ENCODE data around the gene TTLL13.

The TTLL13 gene

GRCh38 chr15:90249203-90249863 lies at the start of gene TTLL13:
TTLL13 (plus strand) TSS chr15:90249556; CDS start chr15:90250631, 1,075 bp downstream.
- peak; percentile 65 for DNase-seq

DNA sequence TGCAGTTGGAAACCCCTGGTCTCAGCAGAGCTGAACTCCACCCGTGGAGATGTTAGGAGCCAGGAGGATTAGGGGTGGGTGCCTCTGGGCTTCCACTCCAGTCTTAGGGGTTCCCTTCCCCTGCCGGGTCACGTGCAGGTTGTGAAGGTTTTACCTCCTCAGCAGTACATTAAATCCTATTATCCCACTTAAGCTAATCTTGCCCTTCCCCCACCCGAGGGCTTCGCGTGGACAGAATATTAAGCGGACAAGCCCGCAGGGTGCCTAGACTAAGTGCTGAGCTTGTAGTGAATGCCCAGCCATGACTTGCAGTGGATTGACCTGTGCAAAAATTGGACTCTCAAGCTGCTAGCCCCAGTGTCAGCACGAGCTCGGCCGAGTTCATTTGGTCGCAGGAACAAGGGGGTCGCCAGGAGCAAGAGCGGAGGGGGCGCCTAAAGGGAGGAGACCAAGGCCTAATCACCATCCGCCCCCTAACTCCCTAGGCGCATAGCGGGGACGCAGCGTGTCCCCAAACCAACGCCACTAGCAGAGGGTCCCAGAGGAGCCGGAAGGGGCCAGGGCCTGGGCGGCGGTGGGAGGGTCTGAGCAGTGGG lies 48.7 kb upstream of the TTLL13 start:
- no peak for DNase-seq

GRCh38 chr15:90201130-90201943 lies 48.0 kb upstream of the TTLL13 start, which contains the start of gene SEMA4B:
SEMA4B (plus strand) TSS chr15:90201330; CDS start chr15:90201579, 249 bp downstream.
- DNase-seq: no peak

DNA sequence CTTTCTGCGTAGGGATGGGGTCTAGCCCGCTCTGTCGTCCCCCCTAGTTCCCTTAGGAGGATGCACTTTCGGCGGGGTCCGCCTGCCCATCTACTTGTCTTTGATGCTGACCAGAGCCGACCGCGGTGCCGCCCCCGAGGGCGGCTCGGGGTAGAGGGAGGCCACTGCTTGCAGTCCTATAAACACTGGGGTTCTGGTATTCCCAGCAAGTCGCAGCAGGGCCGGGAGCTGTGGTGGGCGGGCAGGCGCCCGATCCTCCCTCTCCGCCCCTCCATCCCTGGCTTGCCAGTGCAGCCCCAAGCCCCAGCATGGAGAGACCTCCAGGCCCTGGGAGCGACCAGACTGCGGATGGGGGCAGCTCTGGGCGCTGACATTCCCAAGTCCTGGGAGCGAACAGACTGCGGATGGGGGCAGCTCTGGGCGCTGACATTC lies 47.4 kb upstream of the TTLL13 start:
- no peak for DNase-seq

GRCh38 chr15:90202929-90203328 lies 46.4 kb upstream of the TTLL13 start:
- DNase-seq: no peak

GRCh38 chr15:90203473-90203872 lies 45.9 kb upstream of the TTLL13 start:
- no peak for DNase-seq

DNA sequence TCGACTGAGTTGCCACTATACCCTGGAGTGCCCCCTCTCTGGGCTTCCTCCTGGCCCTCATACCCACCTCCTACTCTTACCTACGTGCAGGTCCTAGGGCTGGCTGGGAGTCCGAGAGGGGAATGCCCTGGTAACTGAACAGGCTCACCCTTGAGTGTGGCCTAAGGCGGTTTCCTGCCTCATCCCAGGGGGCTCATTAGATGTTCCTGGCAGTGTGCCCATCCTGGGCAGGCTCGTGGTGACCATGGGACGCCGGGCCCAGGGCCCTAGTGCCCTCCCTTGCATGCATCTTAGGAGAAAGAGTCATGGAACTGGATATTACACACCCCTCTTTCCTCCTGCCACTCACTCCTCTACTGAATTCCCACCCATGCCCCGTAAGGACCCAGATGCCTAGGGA lies 45.4 kb upstream of the TTLL13 start:
- DNase-seq: no peak

GRCh38 chr15:90205050-90205848 lies 44.1 kb upstream of the TTLL13 start:
- no peak for DNase-seq

GRCh38 chr15:90205886-90206285 lies 43.5 kb upstream of the TTLL13 start:
- DNase-seq: no peak

GRCh38 chr15:90207252-90207651 lies 42.1 kb upstream of the TTLL13 start:
- DNase-seq: no peak

DNA sequence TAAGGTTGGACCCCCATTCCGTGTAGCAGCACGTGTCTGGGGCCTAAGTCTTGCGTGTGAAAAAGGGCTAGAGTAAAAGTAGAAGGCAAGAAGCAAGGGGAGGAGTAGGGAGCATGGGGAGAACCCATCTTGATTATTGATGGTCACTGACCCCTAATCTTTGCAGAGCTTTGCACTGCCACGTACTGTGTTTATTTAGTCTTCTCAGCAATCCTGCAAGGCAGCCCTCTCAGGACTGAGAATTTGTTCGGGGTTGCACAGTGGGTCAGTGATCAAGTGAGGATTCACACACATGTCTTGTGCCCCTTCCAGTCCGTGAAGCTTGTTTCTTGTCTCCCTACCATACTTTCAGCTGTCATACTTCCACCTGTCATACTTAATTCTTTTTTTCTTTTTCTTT lies 41.0 kb upstream of the TTLL13 start:
- DNase-seq: no peak

DNA sequence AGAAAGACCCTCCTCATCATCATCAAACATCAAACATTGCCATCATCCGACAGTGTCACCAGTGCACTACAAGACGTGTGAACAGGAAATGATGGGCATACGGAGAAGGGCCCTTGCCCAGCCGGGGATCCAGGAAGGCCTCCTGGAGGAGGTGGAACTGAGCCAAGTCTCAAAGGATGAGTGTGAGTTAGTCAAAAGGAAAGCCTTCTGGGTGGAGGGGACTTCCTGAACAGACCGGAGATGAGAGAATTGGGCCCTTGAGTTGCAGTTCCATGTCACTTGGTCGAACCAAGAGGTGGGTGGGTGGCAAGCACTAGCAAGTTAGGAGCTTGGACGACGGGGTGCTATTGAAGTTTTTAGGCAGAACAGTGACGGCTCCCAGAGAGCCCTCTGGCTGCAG lies 39.8 kb upstream of the TTLL13 start:
- no peak for DNase-seq

DNA sequence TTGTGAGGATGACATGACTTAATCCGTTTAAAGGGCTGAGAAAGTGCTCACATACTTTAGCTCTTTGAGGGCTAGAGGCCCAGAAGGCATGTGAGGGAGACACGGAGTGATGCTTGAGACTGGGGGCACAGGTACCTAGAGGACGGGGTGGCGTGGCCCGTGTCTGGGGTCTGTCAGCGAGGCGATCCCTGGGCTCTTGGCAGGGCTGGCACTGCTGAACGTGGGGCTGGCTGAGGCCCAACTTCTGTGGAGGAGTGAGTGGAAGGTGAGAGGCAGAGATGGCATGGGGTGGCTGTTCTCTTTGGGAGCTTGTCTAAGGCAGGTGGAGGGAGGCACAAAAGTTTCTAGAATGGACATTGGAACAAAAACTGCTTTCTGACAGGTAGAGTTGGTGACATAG lies 38.8 kb upstream of the TTLL13 start:
- no peak for DNase-seq

DNA sequence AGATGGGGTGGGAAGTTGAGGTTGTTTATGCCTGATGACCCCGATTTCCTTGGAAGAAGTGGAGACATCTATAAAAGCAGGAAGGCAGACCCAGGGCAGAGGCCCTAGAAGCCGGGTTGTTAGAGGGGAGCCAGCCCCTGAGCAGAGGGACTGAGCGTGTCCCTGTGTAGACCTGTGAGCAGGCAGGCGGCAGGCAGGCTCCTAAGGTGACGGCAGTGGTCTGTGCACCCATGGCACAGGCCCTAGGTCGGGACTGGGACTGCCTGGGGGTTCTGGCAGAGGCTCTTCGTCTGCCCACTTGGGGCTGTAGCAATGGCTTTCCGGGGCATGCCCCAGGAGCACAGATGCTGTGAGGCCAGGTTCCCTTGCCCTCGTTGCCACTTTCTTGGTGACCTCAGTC lies 38.3 kb upstream of the TTLL13 start:
- DNase-seq: no peak

DNA sequence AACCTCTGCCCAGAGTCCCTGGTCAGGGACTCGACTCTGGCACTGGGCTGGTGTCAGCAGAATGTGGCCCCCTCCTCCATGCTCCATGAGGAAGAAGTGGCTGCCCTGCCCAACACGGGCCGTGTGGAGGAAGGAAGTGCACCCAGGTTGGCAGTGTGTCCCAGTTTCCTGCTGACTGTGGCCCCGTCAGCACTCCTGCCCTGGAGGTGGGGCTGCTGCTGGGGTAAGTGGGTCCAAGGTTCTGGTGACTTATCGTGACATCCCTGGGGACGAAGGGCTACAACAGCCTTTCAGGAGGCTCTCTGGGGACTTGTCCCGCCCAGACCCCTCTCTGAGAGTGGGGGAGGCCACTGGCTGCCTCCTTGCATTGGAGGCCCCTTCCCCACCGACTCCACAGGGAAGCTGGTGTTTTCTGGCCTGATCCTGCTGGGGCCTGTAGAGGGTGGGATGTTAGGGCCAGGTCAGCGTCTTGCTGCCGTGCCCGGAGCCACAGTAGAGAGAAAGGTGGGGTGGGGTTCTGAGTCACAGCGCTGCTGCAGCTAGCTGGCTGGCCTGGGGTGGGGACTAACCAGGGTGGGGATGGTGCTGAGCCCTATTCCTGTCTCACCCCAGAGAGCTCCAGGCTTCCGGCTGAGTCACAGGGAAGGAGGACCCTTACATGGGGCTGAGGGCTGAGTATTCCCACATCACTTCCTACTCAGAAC lies 37.8 kb upstream of the TTLL13 start:
- no peak for DNase-seq

DNA sequence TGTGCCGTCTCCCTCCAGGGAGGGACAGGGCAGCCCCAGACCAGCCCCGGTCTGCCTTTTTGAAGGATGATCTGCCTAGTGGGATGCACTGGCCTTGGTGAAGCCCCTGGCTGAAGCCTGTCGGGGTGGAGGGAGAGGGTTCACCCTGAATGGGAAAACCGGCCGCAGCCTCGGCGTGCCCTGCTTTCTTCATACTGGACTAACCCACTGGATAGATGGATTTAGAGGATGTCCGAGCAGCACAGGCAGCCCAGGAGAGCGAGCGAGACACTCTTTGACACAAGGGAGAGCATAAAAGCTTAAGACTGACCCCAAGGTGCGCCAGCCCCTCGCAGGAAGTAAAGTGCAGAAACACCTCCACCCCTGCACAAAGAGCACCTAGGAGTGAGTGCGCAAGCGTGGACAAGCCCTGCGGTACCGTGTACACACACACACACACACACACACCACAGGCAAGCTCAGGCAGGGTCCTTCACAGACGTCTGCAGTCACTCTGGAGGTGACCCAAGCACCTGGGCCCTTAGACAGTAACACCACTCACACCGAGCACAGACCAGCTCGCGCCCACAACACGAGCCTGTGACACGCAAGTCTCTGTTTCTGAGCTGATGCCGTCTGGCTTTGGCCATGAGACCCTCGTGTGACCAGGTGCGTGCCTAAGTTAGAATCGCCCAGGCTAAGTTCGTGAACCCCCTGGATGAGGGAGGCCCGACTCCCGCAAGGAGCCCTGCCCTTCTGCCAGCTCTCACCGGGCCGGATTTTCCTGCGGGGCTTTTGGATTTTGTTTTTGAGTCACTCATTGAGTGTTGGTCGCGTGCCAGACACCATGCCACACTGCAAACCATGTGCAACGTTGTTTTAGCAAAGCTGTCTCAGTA lies 36.9 kb upstream of the TTLL13 start:
- DNase-seq: no peak

- DNase-seq: no peak
Observed at GRCh38 chr15:90213122-90213817, 36.1 kb upstream of the TTLL13 start.

GRCh38 chr15:90213818-90214204 lies 35.5 kb upstream of the TTLL13 start:
- DNase-seq: no peak

GRCh38 chr15:90214553-90215196 lies 34.7 kb upstream of the TTLL13 start:
- DNase-seq: no peak
